T47D (cell line): ENCODE measurements around the gene LRPAP1.
A peak's percentile ranks its signal among the peaks of the same experiment; 100 is the strongest.

Experiments
- DNase-seq, 2 experiments: peaks; one replicate each; pipeline versions ENCODE4 v3.0.0 to v3.0.0-alpha.2; 2011 to 2012; ENCODE audit warnings: low read depth in 1 of 2, low spot score in 1 of 2
- JUND ChIP-seq: IDR thresholded peaks from 2 replicates; pipeline ENCODE4 v1.6.1; 2012; ENCODE audit warnings: low read depth
- in situ Hi-C: cut with HindIII; loops from 2 replicates; pipeline ENCODE4 v1.10.0; 2016; ENCODE audit warnings: low sequenced_read_pairs, low pct_unique_long_range_greater_than_20kb

Gene LRPAP1

GRCh38 chr4:3483471-3483921 lies 48.7 kb downstream of the LRPAP1 start:
- DNase-seq: no peak
- TF ChIP-seq JUND: no peak
- in situ Hi-C loops: no loop called here

GRCh38 chr4:3482707-3483106 lies 49.5 kb downstream of the LRPAP1 start:
- in situ Hi-C loops: no loop called here
- no peak for TF ChIP-seq JUND

DNA sequence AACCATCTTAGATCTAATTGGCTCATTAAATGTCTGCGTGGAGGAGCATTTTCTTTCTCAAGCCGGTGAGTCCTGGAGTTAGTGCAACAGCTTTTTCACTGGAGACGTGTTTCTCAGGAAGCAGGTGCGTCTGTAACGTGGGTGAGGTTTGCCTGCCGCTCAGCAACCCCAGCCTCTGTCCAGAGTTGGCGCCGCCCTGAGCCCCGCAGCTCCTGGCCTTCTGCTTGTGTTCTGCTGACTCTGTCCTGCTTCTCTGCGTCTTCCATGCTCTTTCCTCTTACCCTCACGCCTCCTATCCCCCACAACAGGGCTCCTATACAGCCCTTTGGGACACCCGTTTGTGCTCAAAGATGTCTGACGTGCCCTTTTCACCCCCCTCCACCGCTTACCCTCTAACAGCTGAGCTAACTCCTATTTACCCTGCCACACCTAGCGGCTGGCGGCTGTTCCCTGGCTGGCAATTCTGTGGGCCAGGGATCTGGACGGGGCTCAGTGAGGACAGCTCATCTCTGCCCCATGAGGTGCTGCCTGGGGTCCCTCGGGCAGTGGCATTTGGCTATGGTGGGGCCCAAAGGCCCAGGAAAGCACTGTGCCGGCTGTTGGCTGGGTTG lies 50.3 kb downstream of the LRPAP1 start:
- no peak for TF ChIP-seq JUND
- in situ Hi-C loops: no loop called here
- no peak for DNase-seq

More at GRCh38 chr4:3482707-3483106, 49.5 kb downstream of the LRPAP1 start:
- no peak for DNase-seq

DNA sequence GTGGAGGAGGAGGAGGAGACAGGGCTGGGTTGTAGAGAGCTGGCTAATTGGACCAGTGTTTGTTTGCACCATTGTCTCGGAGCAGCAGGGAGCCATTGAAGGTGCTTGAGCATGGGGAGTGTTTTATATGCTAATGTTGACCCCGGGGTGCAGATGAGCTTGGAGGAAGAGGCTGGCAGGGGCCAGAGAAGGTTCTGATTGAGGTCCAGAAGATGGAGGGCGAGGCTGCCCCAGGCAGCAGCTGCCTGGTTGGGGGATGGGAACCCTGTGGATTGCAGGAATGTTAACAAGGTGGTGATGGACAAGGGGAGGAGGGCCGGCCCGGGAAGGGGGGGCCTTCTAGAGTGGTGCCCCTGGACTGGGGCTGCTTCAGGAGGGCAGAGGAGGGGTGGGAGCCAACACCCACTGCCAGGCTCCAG lies 51.1 kb downstream of the LRPAP1 start:
- no peak for DNase-seq
- in situ Hi-C loops: no loop called here
- no peak for TF ChIP-seq JUND

DNA sequence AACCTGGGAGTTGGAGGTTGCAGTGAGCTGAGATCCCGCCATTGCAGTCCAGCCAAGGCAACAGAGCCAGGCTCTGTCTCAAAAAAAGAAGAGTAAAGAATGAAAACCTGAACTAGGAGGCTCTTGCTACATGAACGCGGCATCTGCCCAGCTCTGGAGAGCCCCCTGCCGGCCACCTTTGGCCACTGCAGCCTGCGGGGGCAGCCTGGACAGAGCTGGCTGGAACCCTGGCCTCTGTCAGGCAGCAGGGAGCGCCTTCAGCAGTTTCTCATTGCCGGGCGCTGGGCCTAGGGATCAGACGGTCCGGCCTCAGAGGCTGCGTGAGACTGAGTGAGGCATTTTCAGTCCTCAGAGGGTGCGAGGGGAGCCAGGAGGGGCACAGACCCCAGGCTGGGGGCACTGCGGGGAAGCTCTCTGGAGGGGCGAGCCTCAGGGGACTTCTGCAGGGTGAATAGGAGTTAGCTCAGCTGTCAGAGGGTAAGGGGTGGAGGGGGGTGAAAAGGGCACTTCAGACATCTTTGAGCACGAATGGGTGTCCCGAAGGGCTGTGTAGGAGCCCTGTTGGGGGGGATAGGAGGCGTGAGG lies 51.6 kb downstream of the LRPAP1 start:
- in situ Hi-C loops: no loop called here

DNA sequence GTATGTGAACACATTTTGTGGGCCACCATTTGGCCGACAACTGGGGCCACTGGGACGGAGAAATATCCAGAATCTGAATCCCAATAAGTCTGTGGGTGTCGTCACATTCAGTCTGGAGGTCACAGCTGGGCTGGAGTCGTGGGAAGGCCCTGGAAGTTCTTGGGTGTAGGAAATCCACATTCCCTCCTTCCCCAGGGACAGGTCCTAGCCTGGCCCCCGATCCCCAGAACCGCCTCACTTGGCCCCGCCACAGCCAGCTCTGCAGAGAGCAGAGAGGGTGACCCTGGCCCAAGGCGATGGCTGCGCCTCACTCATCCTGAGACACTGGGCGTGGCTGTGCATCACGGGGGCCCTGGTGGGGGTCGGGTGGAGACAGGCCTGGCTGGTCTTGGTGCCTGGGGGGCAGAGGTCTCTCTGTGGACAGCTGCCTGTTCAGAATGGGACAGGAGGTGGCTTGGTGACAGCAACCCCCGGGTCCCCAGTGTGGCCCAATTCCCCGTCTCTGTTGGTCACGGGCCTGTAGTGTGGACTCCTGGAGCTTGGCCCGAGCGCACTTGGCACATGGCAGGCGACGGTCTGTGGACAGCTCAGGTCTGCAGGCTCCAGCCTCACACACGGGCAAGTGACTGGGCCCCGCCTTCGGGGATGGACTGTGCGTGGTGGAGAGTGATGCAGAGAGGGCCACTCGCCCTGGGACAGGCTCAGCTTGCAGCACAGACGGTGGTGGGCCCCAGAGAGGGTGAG lies 52.7 kb downstream of the LRPAP1 start:
- TF ChIP-seq JUND: no peak
- in situ Hi-C loops: no loop called here

More for the DNA sequence above, 51.6 kb downstream of the LRPAP1 start:
- no peak for TF ChIP-seq JUND
- peak; percentile 82 to 86 for DNase-seq

DNA sequence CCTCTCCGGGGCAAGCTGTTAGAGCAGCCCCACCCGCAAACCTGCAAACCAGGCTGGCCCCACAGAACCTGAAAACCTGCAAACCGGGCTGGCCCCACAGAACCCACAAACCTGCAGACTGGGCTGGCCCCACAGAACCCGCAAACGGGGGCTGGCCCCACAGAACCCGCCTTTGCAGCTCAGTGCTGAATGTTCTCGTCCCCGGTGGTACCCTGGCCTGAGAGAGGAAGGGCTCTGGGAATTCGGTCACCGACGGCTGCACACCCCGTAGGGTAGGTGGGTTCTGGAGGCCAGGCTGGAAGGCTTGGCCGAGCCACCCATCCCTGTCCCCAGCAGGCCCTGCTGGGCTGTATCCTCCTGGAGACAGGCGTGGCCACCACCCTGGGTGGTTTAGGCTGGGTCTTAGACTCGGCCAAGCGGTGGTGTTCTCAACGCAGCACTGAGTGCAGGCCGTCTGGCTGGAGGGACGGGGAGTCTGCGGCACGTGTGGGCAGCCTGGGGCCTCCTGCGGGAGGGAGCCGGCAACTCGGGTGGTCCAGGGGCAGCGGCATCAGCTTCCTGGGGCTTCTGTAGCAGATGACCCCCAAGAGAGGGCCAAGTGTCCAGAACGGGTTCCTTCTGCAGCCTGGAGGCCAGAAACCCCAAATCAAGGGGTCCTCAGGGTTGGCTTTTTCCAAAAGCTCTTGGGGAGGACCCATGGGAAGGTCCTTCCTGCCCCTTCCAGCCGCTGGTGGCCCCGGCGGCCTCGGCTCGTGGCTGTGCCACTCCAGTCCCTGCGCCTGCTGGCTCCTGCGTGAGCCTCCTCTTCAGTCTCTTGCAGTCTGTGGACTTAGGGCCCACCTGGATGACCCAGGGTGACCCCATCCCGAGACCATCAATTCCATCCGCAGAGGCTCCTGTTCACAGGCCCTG lies 53.5 kb downstream of the LRPAP1 start:
- TF ChIP-seq JUND: no peak
- DNase-seq: no peak
- in situ Hi-C loops: no loop called here

More for the DNA sequence above, 52.7 kb downstream of the LRPAP1 start:
- DNase-seq: no peak

DNA sequence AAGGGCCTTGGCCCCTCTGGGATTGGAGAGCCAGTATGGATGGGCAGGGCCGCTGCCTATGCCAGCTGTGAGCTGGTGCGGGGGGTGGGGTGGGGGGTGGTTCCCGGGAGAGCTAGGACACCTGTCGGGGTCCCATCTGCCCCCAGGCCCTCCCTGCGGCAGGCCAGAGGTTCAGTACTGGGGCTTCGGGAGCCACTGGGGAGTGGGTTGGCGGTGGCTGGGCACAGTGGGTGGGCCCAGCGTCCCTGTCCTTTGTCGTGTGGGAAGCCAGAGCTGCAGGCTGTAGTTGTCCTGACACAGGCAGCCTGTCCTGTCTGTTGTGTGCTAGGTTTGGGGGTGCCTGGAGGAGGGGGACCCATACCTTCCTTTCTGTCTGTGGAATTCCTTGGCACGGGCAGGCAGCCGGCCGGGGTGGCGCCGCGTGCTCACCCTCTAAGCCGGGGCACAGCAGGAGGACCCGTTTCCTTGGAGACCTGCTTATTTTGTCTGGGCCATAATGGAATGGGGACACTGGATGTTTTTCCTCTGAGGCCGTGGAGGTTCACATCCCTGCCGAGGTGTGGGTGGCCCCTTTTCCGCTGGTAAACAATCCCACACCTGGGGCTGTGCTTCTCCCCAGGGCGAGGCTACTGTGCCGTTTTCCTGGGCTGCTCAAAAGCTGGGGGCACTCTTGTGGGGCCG lies 54.3 kb downstream of the LRPAP1 start:
- in situ Hi-C loops: no loop called here
- no peak for TF ChIP-seq JUND
- no peak for DNase-seq

GRCh38 chr4:3476936-3477749 lies 55.1 kb downstream of the LRPAP1 start:
- DNase-seq: no peak
- in situ Hi-C loops: no loop called here
- TF ChIP-seq JUND: no peak

DNA sequence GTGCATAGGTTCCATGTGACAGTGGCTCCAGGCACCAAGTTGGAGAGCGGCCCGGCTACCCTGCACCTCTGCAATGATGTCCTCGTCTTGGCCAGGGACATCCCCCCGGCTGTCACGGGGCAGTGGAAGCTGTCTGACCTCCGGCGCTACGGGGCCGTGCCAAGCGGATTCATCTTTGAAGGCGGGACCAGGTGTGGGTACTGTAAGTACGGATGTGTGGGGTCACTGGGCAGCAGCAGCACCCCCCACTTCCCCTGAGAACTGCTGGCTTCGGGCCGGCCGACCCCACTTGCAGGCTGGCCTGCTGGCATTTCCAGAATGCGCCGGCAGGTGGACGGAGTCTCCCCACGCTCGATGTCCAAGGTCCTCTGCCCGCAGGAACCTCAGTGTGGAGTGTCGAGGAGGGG lies 55.9 kb downstream of the LRPAP1 start:
- DNase-seq: no peak
- no peak for TF ChIP-seq JUND
- in situ Hi-C loops: no loop called here

DNA sequence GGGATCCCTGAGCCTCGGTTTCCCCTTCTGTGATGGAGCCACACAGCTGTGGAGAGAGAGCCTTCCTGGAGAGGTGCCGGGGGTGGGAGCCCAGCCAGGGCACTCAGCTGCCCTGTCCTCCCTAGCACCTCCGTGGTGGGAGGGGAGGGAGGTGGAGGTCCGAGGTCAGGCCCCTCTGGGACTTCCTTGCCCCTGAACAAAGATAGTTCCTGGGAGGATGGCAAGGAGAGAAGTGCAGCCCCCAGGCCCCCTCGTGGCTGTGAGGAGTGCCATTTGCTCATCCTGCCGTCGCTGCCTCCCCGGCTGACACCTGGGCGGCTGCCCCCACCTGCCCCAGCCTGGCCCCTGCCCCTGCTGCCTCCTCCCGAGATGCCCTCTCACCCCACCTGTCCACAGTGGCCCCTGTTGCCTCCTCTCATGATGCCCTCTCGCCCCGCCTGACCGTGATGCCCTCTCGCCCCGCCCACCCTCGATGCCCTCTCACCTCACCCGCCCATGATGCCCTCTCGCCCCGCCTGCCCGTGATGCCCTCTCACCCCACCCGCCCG lies 56.4 kb downstream of the LRPAP1 start:
- in situ Hi-C loops: no loop called here
- TF ChIP-seq JUND: no peak
- DNase-seq: no peak
